Fibroblast of lung (primary cell): ENCODE results near the gene EGLN2. TPM values are rescaled to one million over a fixed set of nuclear protein-coding genes. Genes with fewer than 3 reads are reported as not detected.
"Not testable (repeated sequence)": the region's sequence is repeated elsewhere in the genome, so short reads cannot be mapped to it uniquely, and the experiment has no call there.

Experiments used
- DNase-seq, 2 donors: peaks; one replicate each; pipeline versions ENCODE4 v3.0.0 to v3.0.0-alpha.2; 2010; ENCODE audit warnings: low read depth in 2 of 2
- H2AFZ ChIP-seq: 2 replicates; pipeline ENCODE4 v1.5.1; 2012; ENCODE audit warnings: low read length, control low read depth, inconsistent platforms
- H3K27ac ChIP-seq: 2 replicates; pipeline ENCODE4 v1.5.1; 2011; ENCODE audit warnings: low read length, control low read depth; ENCODE audit not compliant: insufficient read depth
- H3K27me3 ChIP-seq: 2 replicates; pipeline ENCODE4 v1.5.1; 2011; ENCODE audit warnings: mild to moderate bottlenecking, low read length; ENCODE audit not compliant: control insufficient read depth, insufficient read depth
- H3K36me3 ChIP-seq: 2 replicates; pipeline ENCODE4 v1.5.1; 2011; ENCODE audit warnings: low read length; ENCODE audit not compliant: control insufficient read depth, insufficient read depth
- H3K4me1 ChIP-seq: 2 replicates; pipeline ENCODE4 v1.5.1; 2011; ENCODE audit warnings: low read length; ENCODE audit not compliant: control insufficient read depth, insufficient read depth; ENCODE audit errors: extremely low read depth
- H3K4me2 ChIP-seq: 2 replicates; pipeline ENCODE4 v1.5.1; 2011; ENCODE audit warnings: low read length, control low read depth; ENCODE audit not compliant: insufficient read depth; ENCODE audit errors: extremely low read depth
- H3K4me3 ChIP-seq, 4 experiments: fragments of 200-600 bp in 1 of 4; sonication (generic) in 1 of 4; replicated peaks in 1 of 4; 2 replicates each; pipeline ENCODE4 v1.5.1; 2011 to 2016; ENCODE audit warnings: low read length in 4 of 4, low read depth in 3 of 4, mild to moderate bottlenecking in 3 of 4, control low read depth in 2 of 4, inconsistent platforms in 1 of 4, mixed read lengths in 1 of 4; ENCODE audit not compliant: insufficient read depth in 1 of 4; ENCODE audit errors: control extremely low read depth in 1 of 4
- H3K79me2 ChIP-seq: 2 replicates; pipeline ENCODE4 v1.5.1; 2012; ENCODE audit warnings: mild to moderate bottlenecking, low read length, inconsistent platforms; ENCODE audit not compliant: control insufficient read depth, insufficient read depth
- H3K9ac ChIP-seq: 2 replicates; pipeline ENCODE4 v1.5.1; 2011; ENCODE audit warnings: mild to moderate bottlenecking, low read length, control low read depth; ENCODE audit not compliant: insufficient read depth
- H3K9me3 ChIP-seq: 2 replicates; pipeline ENCODE4 v1.5.1; 2012; ENCODE audit warnings: low read depth, low read length; ENCODE audit not compliant: control insufficient read depth, insufficient read depth
- H4K20me1 ChIP-seq: 2 replicates; pipeline ENCODE4 v1.5.1; 2011; ENCODE audit warnings: low read length; ENCODE audit not compliant: control insufficient read depth, insufficient read depth; ENCODE audit errors: extremely low read depth
- CTCF ChIP-seq, 2 donors: IDR thresholded peaks in 1 of 2; conservative IDR thresholded peaks in 1 of 2; 1 replicate in 1 of 2; 2 replicates in 1 of 2; pipeline ENCODE4 v1.5.1; 2011 to 2012; ENCODE audit warnings: low read length in 2 of 2, control low read depth in 1 of 2, inconsistent platforms in 1 of 2, low read depth in 1 of 2, mild to moderate bottlenecking in 1 of 2
- EZH2 ChIP-seq: IDR thresholded peaks from 2 replicates; pipeline ENCODE4 v1.5.1; 2012; ENCODE audit warnings: low read length, control low read depth, mild to moderate bottlenecking; ENCODE audit errors: missing control alignments
- polyA plus RNA-seq, 2 donors: library from polyadenylated mRNA; depleted of rRNA in 1 of 2; stranded (reverse) in 1 of 2; unstranded in 1 of 2; fragments of >200 nt; gene quantifications; 2 replicates each; pipeline ENCODE4 v1.2.1, GENCODE V29; 2011 to 2012; ENCODE audit warnings: missing spikeins in 1 of 2
- total RNA-seq: library from RNA; depleted of rRNA; stranded (reverse); fragments of >200 nt; gene quantifications from 2 replicates; pipeline ENCODE4 v1.2.1, GENCODE V29; 2014

EGLN2 gene
- total and polyA plus RNA-seq, 2 donors (not counting 1 experiment from before 2014, with no cell fraction given): 27.3 to 106 TPM

GRCh38 chr19:40819479-40820234, 20.7 kb downstream of the EGLN2 start:
- not testable (repeated sequence) for H3K4me3 ChIP-seq, H3K4me2 ChIP-seq, H3K4me1 ChIP-seq, H3K9ac ChIP-seq, H3K36me3 ChIP-seq, H3K27me3 ChIP-seq, H3K79me2 ChIP-seq, H2AFZ ChIP-seq, H4K20me1 ChIP-seq, H3K9me3 ChIP-seq, H3K27ac ChIP-seq
- DNase-seq: peak in 1 of 2 donors; percentile 59
- peak; percentile 62 to 76 for TF ChIP-seq CTCF (conservative IDR thresholded peaks at IDR 0.05 in 1 of 2, IDR thresholded peaks at IDR 0.05 in 1 of 2; ENCODE audit: low read depth in 1 of 2, low read length in 2 of 2)

- Histone ChIP-seq H3K27ac (no peak overlapping the region), H3K4me3 (no peak overlapping the region), H3K27me3 (no peaks in the 10 kb centered on the region), H3K79me2 (no peaks in the 10 kb centered on the region), H2AFZ (no peak overlapping the region), H3K36me3 (no peaks in the 10 kb centered on the region), H3K4me2 (no peak overlapping the region), H3K9me3 (no peaks in the 10 kb centered on the region), H3K4me1 (no peaks in the 10 kb centered on the region), H4K20me1 (no peaks in the 10 kb centered on the region), H3K9ac (no peak overlapping the region)
- DNase-seq: no peak
- TF ChIP-seq CTCF (conservative IDR thresholded peaks at IDR 0.05 in 1 of 2, IDR thresholded peaks at IDR 0.05 in 1 of 2; ENCODE audit: low read depth in 1 of 2, low read length in 2 of 2): no peak
- no peak for TF ChIP-seq EZH2
Observed at GRCh38 chr19:40822161-40822560, 23.2 kb downstream of the EGLN2 start.

DNA sequence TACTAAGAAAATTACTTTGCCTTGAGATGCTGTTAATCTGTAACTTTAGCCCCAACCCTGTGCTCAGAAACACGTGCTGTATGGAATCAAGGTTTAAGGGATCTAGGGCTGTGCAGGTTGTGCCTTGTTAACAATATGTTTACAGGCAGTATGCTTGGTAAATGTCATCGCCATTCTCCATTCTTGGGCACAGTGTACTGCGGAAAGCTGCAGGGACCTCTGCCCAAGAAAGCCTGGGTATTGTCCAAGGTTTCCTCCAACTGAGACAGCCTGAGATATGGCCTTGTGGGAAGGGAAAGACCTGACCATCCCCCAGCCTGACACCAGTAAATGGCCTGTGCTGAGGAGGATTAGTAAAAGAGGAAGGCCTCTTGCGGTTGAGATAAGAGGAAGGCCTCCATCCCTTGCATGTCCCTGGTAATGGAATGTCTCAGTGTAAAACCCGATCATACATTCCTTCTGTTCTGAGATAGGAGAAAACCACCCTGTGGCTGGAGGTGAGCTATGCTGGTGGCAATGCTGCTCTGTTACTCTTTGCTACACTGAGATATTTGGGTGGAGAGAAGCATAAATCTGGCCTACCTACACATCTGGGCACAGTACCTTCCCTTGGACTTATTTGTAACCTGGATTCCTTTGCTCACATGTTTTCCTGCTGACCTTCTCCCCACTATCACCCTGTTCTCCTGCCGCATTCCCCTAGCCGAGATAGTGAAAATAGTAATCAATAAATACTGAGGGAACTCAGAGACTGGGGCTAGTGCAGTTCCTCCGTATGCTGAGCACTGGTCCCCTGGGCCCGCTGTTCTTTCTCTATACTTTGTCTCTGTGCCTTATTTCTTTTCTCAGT, 23.9 kb downstream of the EGLN2 start:
- peak in 1 of 2 donors; percentile 71 for DNase-seq
- not testable (repeated sequence) for H3K36me3 ChIP-seq, H3K4me1 ChIP-seq, H3K4me3 ChIP-seq, H3K9me3 ChIP-seq, H3K4me2 ChIP-seq, H3K27me3 ChIP-seq, H3K9ac ChIP-seq, H3K27ac ChIP-seq, H4K20me1 ChIP-seq, H3K79me2 ChIP-seq, H2AFZ ChIP-seq

DNA sequence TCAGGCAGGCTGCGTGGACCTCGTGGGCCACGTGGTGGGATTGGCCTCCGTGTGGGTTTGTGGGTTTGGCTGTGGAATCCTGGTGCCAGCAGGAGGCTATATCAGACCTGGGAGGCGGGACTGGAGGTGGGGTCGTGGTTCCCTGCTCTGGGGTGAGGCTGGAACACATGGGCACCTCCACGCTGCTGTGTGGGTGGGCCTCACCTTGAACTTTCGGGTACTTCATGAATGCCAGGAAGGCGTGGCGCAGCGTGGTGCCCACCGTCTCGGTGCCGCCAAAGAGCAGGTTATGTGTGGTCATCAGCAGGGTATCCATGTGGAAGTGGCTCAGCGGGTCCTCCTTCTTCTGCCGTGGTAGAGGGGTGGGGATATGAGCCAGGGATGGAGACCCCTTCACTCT, 25.9 kb downstream of the EGLN2 start:
- not testable (repeated sequence) for H3K4me1 ChIP-seq, H3K9ac ChIP-seq, H3K36me3 ChIP-seq, H4K20me1 ChIP-seq, H3K79me2 ChIP-seq, H3K4me2 ChIP-seq, H3K9me3 ChIP-seq, H3K27me3 ChIP-seq, H3K4me3 ChIP-seq, H3K27ac ChIP-seq, DNase-seq, H2AFZ ChIP-seq

- H3K4me2 ChIP-seq, H3K9me3 ChIP-seq, H3K9ac ChIP-seq, H3K4me1 ChIP-seq, H3K27me3 ChIP-seq, DNase-seq, H4K20me1 ChIP-seq, H3K36me3 ChIP-seq, H3K4me3 ChIP-seq, H2AFZ ChIP-seq, H3K79me2 ChIP-seq, H3K27ac ChIP-seq: not testable (repeated sequence)
Observed at GRCh38 chr19:40825460-40826095, 26.6 kb downstream of the EGLN2 start.
